SK-N-SH (cell line): ENCODE results near the gene ACOX2. TPM values are rescaled to one million over a fixed set of nuclear protein-coding genes. Genes with fewer than 3 reads are reported as not detected.

Experiments used
- CTCF ChIA-PET: fragments of 300-600, 350-600 bp; formaldehyde crosslinking; extraction: SDS; loops from one replicate; lab custom pipeline; 2021; lab: Yijun Ruan, JAX
- POLR2A ChIA-PET: fragments of 350-600 bp; sonication (Branson Sonifier 250); formaldehyde crosslinking; extraction: SDS; loops from one replicate; lab custom pipeline; 2020; ENCODE audit warnings: antibody characterized with exemption, inconsistent platforms; lab: Yijun Ruan, JAX
- DNase-seq: peaks from one replicate; pipeline ENCODE4 v3.0.0; 2012
- H2AFZ ChIP-seq: fragments of 200-600 bp; sonication (generic); 2 replicates; pipeline ENCODE4 v1.8.1; 2016; ENCODE audit warnings: antibody characterized with exemption, mild to moderate bottlenecking, low read depth
- H3F3A ChIP-seq: fragments of 200-600 bp; sonication (generic); replicated peaks from 2 replicates; pipeline ENCODE3; 2016; ENCODE audit warnings: antibody characterized with exemption, mild to moderate bottlenecking; ENCODE audit not compliant: insufficient read depth
- H3K27ac ChIP-seq, 2 experiments: fragments of 200-500 bp in 1 of 2; fragments of 200-600 bp in 1 of 2; sonication (Bioruptor generic) in 1 of 2; sonication (generic), shearing (Covaris generic) in 1 of 2; 2 replicates each; pipeline versions ENCODE4 v1.5.1 to v1.6.1; 2014 to 2016; ENCODE audit warnings: low read depth in 2 of 2, inconsistent platforms in 1 of 2, low read length in 1 of 2, mild to moderate bottlenecking in 1 of 2, mixed read lengths in 1 of 2
- H3K27me3 ChIP-seq: fragments of 200-600 bp; sonication (generic), shearing (Covaris generic); 2 replicates; pipeline ENCODE4 v1.6.1; 2016; ENCODE audit warnings: mixed run types; ENCODE audit not compliant: insufficient read depth
- H3K36me3 ChIP-seq, 2 experiments: fragments of 200-500 bp in 1 of 2; fragments of 200-600 bp in 1 of 2; sonication (Bioruptor generic) in 1 of 2; sonication (generic) in 1 of 2; replicated peaks in 1 of 2; 2 replicates each; pipeline versions ENCODE3 to v1.5.1; 2014 to 2016; ENCODE audit warnings: low read length in 1 of 2, mild to moderate bottlenecking in 1 of 2; ENCODE audit not compliant: insufficient read depth in 2 of 2, control insufficient read depth in 1 of 2
- H3K4me1 ChIP-seq, 2 experiments: fragments of 200-500 bp in 1 of 2; fragments of 200-600 bp in 1 of 2; sonication (Bioruptor generic) in 1 of 2; sonication (generic), shearing (Covaris generic) in 1 of 2; 2 replicates each; pipeline versions ENCODE4 v1.5.1 to v1.6.1; 2014 to 2016; ENCODE audit warnings: low read depth in 1 of 2, low read length in 1 of 2, mixed run types in 1 of 2; ENCODE audit not compliant: insufficient read depth in 2 of 2, control insufficient read depth in 1 of 2
- H3K4me2 ChIP-seq: fragments of 200-600 bp; sonication (generic), shearing (Covaris generic); 2 replicates; pipeline ENCODE4 v1.6.1; 2017; ENCODE audit warnings: mixed run types
- H3K4me3 ChIP-seq, 2 experiments: fragments of 200-500 bp in 1 of 2; fragments of 200-600 bp in 1 of 2; sonication (Bioruptor generic) in 1 of 2; sonication (generic), shearing (Covaris generic) in 1 of 2; 2 replicates each; pipeline versions ENCODE4 v1.5.1 to v1.8.1; 2014 to 2016; ENCODE audit warnings: low read depth in 2 of 2, inconsistent platforms in 1 of 2, low read length in 1 of 2, mild to moderate bottlenecking in 1 of 2, mixed read lengths in 1 of 2, moderate library complexity in 1 of 2
- H3K79me2 ChIP-seq: fragments of 200-600 bp; sonication (generic); 2 replicates; pipeline ENCODE4 v1.8.1; 2017; ENCODE audit warnings: mild to moderate bottlenecking; ENCODE audit not compliant: insufficient read depth
- H3K9ac ChIP-seq: fragments of 200-600 bp; sonication (generic); 2 replicates; pipeline ENCODE4 v1.6.1; 2017; ENCODE audit warnings: mixed run types
- H3K9me2 ChIP-seq: fragments of 200-600 bp; sonication (generic); 2 replicates; pipeline ENCODE4 v1.6.1; 2017; ENCODE audit warnings: mixed run types
- H3K9me3 ChIP-seq: fragments of 200-600 bp; sonication (generic); 2 replicates; pipeline ENCODE4 v1.6.1; 2017; ENCODE audit warnings: mixed run types, mild to moderate bottlenecking, moderate library complexity
- H4K20me1 ChIP-seq: fragments of 200-600 bp; sonication (generic); 2 replicates; pipeline ENCODE4 v1.6.1; 2017; ENCODE audit warnings: mild to moderate bottlenecking, mixed run types; ENCODE audit not compliant: insufficient read depth
- EP300 ChIP-seq, 2 experiments: IDR thresholded peaks; 2 replicates each; pipeline versions ENCODE4 v1.4.0 to v1.6.1; 2012; ENCODE audit warnings: borderline replicate concordance in 1 of 2, low read depth in 1 of 2, low read length in 1 of 2
- EZH2phosphoT487 ChIP-seq: fragments of 200-600 bp; sonication (generic); IDR thresholded peaks from 2 replicates; pipeline ENCODE4 v1.6.1; 2017; ENCODE audit warnings: low read depth, mixed run types, mild to moderate bottlenecking, antibody characterized with exemption, moderate library complexity, borderline replicate concordance
- FOXJ3 ChIP-seq: sonication (generic); formaldehyde crosslinking; IDR thresholded peaks from 2 replicates; pipeline ENCODE4 v1.5.1; 2020; ENCODE audit warnings: mild to moderate bottlenecking, missing genetic modification reagents
- FOXM1 ChIP-seq: IDR thresholded peaks from 2 replicates; pipeline ENCODE4 v1.4.0; 2012; ENCODE audit warnings: low read depth, mild to moderate bottlenecking
- JUND ChIP-seq: IDR thresholded peaks from 2 replicates; pipeline ENCODE4 v1.4.0; 2012
- MEF2A ChIP-seq: IDR thresholded peaks from 2 replicates; pipeline ENCODE4 v1.4.0; 2012; ENCODE audit warnings: low read depth, borderline replicate concordance
- MXI1 ChIP-seq: IDR thresholded peaks from 2 replicates; pipeline ENCODE4 v1.6.1; 2012; ENCODE audit warnings: mild to moderate bottlenecking, low read depth, low read length, improper control_type of control experiment
- NFIC ChIP-seq: IDR thresholded peaks from 2 replicates; pipeline ENCODE4 v1.4.0; 2012; ENCODE audit warnings: borderline replicate concordance
- POLR2AphosphoS5 ChIP-seq: IDR thresholded peaks from 2 replicates; pipeline ENCODE4 v1.6.1; 2012; ENCODE audit warnings: low read depth, low read length
- RCOR1 ChIP-seq: fragments of 150-350 bp; IDR thresholded peaks from 2 replicates; pipeline ENCODE4 v1.6.1; 2017; ENCODE audit warnings: antibody characterized with exemption, low read length
- RFX5 ChIP-seq: IDR thresholded peaks from 2 replicates; pipeline ENCODE4 v1.6.1; 2012; ENCODE audit warnings: mild to moderate bottlenecking, improper control_type of control experiment, low read length
- RXRA ChIP-seq: IDR thresholded peaks from 2 replicates; pipeline ENCODE4 v1.4.0; 2012; ENCODE audit warnings: low read depth, mild to moderate bottlenecking, borderline replicate concordance
- SMC3 ChIP-seq: IDR thresholded peaks from 2 replicates; pipeline ENCODE4 v1.6.1; 2012; ENCODE audit warnings: low read depth, low read length, improper control_type of control experiment
- TAF1 ChIP-seq: IDR thresholded peaks from 2 replicates; pipeline ENCODE4 v1.6.1; 2012; ENCODE audit warnings: low read depth, mild to moderate bottlenecking, low read length, moderate library complexity, borderline replicate concordance
- TCF12 ChIP-seq: IDR thresholded peaks from 2 replicates; pipeline ENCODE4 v1.4.0; 2012
- TEAD4 ChIP-seq: IDR thresholded peaks from 2 replicates; pipeline ENCODE4 v1.4.0; 2012; ENCODE audit warnings: mild to moderate bottlenecking, borderline replicate concordance; ENCODE audit not compliant: insufficient read depth
- YY1 ChIP-seq: IDR thresholded peaks from 2 replicates; pipeline ENCODE4 v1.4.0; 2012; ENCODE audit warnings: low read depth, mild to moderate bottlenecking
- WGBS: methylation state at CpG from one replicate; pipeline ENCODE4 v1.1.6; 2017; ENCODE audit warnings: low lambda C conversion rate; 5-methylcytosine and 5-hydroxymethylcytosine counted together
- polyA plus RNA-seq, 3 experiments: library from polyadenylated mRNA; depleted of rRNA; stranded (reverse); fragments of >200 nt; gene quantifications; 2 replicates each; pipeline ENCODE4 v1.2.3, GENCODE V29; 2012
- TF ChIP-seq, protein P1 (sequence below): fragments of 150-350 bp; IDR thresholded peaks from 2 replicates; pipeline ENCODE4 v1.6.1; 2017; ENCODE audit warnings: antibody characterized with exemption, low read length, low read depth, borderline replicate concordance
- TF ChIP-seq, protein P2 (sequence below): IDR thresholded peaks from 2 replicates; pipeline ENCODE4 v1.6.1; 2012; ENCODE audit warnings: mild to moderate bottlenecking, low read depth, low read length, moderate library complexity
- TF ChIP-seq, protein P3 (sequence below): IDR thresholded peaks from 2 replicates; pipeline ENCODE4 v1.4.0; 2012; ENCODE audit warnings: low read depth, borderline replicate concordance

The ACOX2 gene
- polyA plus RNA-seq, 1 of the 3 experiments (the other 2 are of a cell fraction): 9.0 TPM

DNA sequence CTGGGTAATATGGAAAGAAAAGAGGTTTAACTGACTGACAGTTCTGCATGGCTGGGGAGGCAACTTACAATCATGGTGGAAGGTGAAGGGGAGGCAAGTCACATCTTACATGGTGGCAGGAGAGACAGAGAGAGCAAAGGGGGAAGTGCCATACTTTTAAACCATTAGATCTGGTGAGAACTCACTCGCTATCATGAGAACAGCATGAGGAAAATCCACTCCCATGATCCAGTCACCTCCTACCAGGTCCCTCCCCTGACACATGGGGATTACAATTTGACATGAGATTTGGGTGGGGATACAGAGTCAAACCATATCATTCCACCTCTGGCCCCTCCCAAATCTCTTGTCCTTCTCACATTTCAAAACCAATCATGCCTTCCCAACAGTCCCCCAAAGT lies 16.0 kb upstream of the ACOX2 start:
- no peak overlapping the region for H3K4me3 ChIP-seq
- H3F3A ChIP-seq: no peaks in the 10 kb centered on the region
- H3K9ac ChIP-seq: no peak overlapping the region
- peaks cover 0 to 6% of the 10 kb centered on the region in 2 experiments; a peak in 1 of 4 replicates for H3K4me1 ChIP-seq
- DNase-seq: no peak
- 20% methylated on average over 1 of the region's 1 CpG for WGBS
- H3K36me3 ChIP-seq: no peaks in the 10 kb centered on the region
- H3K9me2 ChIP-seq: no peaks in the 10 kb centered on the region
- H3K79me2 ChIP-seq: no peaks in the 10 kb centered on the region
- H2AFZ ChIP-seq: no peak overlapping the region
- POLR2A ChIA-PET: no interaction called here
- no peak overlapping the region for H3K4me2 ChIP-seq
- CTCF ChIA-PET: no interaction called here
- no peaks in the 10 kb centered on the region for H4K20me1 ChIP-seq
- no peak overlapping the region for H3K27ac ChIP-seq
- no peaks in the 10 kb centered on the region for H3K9me3 ChIP-seq
- TF ChIP-seq, protein P1, sequence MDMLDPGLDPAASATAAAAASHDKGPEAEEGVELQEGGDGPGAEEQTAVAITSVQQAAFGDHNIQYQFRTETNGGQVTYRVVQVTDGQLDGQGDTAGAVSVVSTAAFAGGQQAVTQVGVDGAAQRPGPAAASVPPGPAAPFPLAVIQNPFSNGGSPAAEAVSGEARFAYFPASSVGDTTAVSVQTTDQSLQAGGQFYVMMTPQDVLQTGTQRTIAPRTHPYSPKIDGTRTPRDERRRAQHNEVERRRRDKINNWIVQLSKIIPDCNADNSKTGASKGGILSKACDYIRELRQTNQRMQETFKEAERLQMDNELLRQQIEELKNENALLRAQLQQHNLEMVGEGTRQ: no peak
- no peak for TF ChIP-seq TEAD4
- TF ChIP-seq POLR2AphosphoS5: no peak
- TF ChIP-seq TAF1: no peak
- no peak for TF ChIP-seq TCF12
- TF ChIP-seq SMC3: no peak
- TF ChIP-seq EP300 (IDR thresholded peaks at IDR 0.05; ENCODE audit: borderline replicate concordance in 1 of 2, low read depth in 1 of 2, low read length in 1 of 2): no peak
- TF ChIP-seq EZH2phosphoT487: no peak
- no peak for TF ChIP-seq NFIC
- no peak for TF ChIP-seq YY1
- TF ChIP-seq RFX5: no peak
- TF ChIP-seq MEF2A: no peak
- TF ChIP-seq MXI1: no peak
- TF ChIP-seq FOXM1: no peak
- TF ChIP-seq, protein P2, sequence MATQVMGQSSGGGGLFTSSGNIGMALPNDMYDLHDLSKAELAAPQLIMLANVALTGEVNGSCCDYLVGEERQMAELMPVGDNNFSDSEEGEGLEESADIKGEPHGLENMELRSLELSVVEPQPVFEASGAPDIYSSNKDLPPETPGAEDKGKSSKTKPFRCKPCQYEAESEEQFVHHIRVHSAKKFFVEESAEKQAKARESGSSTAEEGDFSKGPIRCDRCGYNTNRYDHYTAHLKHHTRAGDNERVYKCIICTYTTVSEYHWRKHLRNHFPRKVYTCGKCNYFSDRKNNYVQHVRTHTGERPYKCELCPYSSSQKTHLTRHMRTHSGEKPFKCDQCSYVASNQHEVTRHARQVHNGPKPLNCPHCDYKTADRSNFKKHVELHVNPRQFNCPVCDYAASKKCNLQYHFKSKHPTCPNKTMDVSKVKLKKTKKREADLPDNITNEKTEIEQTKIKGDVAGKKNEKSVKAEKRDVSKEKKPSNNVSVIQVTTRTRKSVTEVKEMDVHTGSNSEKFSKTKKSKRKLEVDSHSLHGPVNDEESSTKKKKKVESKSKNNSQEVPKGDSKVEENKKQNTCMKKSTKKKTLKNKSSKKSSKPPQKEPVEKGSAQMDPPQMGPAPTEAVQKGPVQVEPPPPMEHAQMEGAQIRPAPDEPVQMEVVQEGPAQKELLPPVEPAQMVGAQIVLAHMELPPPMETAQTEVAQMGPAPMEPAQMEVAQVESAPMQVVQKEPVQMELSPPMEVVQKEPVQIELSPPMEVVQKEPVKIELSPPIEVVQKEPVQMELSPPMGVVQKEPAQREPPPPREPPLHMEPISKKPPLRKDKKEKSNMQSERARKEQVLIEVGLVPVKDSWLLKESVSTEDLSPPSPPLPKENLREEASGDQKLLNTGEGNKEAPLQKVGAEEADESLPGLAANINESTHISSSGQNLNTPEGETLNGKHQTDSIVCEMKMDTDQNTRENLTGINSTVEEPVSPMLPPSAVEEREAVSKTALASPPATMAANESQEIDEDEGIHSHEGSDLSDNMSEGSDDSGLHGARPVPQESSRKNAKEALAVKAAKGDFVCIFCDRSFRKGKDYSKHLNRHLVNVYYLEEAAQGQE: no peak
- TF ChIP-seq RXRA: no peak
- TF ChIP-seq JUND: no peak
- no peak for TF ChIP-seq FOXJ3 (CRISPR knock-in tag)
- TF ChIP-seq, protein P3, sequence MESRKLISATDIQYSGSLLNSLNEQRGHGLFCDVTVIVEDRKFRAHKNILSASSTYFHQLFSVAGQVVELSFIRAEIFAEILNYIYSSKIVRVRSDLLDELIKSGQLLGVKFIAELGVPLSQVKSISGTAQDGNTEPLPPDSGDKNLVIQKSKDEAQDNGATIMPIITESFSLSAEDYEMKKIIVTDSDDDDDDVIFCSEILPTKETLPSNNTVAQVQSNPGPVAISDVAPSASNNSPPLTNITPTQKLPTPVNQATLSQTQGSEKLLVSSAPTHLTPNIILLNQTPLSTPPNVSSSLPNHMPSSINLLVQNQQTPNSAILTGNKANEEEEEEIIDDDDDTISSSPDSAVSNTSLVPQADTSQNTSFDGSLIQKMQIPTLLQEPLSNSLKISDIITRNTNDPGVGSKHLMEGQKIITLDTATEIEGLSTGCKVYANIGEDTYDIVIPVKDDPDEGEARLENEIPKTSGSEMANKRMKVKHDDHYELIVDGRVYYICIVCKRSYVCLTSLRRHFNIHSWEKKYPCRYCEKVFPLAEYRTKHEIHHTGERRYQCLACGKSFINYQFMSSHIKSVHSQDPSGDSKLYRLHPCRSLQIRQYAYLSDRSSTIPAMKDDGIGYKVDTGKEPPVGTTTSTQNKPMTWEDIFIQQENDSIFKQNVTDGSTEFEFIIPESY: no peak
- no peak for TF ChIP-seq RCOR1
- no peaks in the 10 kb centered on the region for H3K27me3 ChIP-seq
